Loucy (cell line): ENCODE data around the gene TBATA.

Source experiments
- EZH2phosphoT487 ChIP-seq: fragments of 200-600 bp; IDR thresholded peaks from 2 replicates; pipeline ENCODE4 v1.6.1; 2018; ENCODE audit warnings: antibody characterized with exemption, mild to moderate bottlenecking, moderate library complexity, borderline replicate concordance
- TF ChIP-seq, protein P1 (sequence below): fragments of 200-600 bp; sonication (generic); conservative IDR thresholded peaks from 2 replicates; pipeline ENCODE4 v1.5.1; 2014; ENCODE audit warnings: mild to moderate bottlenecking, antibody characterized with exemption, low read length

DNA sequence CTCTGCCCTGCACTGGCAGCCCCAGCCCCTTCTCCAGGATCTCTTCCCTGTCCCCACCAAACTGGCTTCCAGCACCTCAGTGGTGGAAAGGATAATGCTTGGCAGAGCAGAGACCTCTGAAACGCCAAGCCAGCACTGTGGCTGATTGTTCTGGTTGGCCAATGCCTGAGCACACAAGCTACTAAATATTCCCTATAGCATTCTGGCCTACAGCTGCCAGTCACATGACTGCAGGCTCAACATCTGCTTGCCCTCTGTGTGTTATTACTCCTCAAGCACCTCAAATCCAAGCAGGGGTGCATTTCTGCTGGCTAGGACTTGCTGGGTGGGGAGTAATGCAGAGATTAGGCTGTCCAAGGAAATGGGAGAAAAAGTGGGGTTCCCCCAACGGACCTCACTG is 6.1 kb downstream of the TBATA start:
- TF ChIP-seq, protein P1, sequence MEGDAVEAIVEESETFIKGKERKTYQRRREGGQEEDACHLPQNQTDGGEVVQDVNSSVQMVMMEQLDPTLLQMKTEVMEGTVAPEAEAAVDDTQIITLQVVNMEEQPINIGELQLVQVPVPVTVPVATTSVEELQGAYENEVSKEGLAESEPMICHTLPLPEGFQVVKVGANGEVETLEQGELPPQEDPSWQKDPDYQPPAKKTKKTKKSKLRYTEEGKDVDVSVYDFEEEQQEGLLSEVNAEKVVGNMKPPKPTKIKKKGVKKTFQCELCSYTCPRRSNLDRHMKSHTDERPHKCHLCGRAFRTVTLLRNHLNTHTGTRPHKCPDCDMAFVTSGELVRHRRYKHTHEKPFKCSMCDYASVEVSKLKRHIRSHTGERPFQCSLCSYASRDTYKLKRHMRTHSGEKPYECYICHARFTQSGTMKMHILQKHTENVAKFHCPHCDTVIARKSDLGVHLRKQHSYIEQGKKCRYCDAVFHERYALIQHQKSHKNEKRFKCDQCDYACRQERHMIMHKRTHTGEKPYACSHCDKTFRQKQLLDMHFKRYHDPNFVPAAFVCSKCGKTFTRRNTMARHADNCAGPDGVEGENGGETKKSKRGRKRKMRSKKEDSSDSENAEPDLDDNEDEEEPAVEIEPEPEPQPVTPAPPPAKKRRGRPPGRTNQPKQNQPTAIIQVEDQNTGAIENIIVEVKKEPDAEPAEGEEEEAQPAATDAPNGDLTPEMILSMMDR: no peak
- no peak for TF ChIP-seq EZH2phosphoT487
